ENCODE results near the gene ATG5.

DNA sequence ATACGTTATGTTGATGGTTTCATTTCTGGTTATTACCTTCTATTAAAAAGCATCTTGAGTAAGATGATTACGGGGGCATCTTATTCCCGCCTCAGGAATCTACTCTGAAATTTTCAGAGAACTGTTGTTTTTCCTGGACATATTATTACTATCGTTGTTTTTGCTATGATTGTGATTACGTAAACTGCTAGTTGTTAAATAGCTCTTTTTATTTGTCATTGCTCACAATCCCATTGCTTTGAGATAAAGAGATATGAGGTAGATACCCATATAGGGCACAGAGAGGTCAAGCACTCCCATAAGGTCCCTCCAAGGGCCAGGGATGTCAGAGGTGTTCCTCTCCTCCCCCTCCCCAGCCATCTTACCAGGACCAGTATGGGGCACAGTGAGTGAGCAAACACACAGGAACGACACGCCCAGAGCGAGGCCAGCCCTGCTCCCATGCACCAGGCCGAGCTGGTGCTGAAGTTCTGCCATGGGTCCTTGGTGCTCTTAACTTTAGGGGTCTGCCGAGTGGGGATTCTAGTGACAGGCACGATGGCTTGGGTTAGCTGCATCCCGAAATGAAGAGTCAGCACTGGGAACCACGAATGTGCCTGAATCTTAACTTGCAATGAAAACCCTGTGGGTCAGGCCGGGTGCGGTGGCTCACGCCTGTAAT is 189.5 kb downstream of the ATG5 start:
- TF ChIP-seq POLR2A (IDR thresholded peaks at IDR 0.05; ENCODE audit: low read depth, low read length): no peak
- TF ChIP-seq POLR2AphosphoS5 (IDR thresholded peaks at IDR 0.05; ENCODE audit: low read depth, low read length): no peak
- TF ChIP-seq TAF1 (IDR thresholded peaks at IDR 0.05; ENCODE audit: borderline replicate concordance, low read depth, low read length): no peak

Data from GM12892 (cell line).